DOHH2 (cell line): ENCODE results near the gene SLC34A1.
A peak's percentile ranks its signal among the peaks of the same experiment; 100 is the strongest.

Experiments used
- H3F3A ChIP-seq: fragments of 200-600 bp; sonication (generic), shearing (Covaris generic); 2 replicates; pipeline ENCODE4 v1.6.0; 2016; ENCODE audit warnings: antibody characterized with exemption, mild to moderate bottlenecking; ENCODE audit not compliant: control insufficient read depth, insufficient read depth
- H3K27ac ChIP-seq: fragments of 200-600 bp; sonication (generic); 2 replicates; pipeline ENCODE4 v1.5.1; 2014; ENCODE audit warnings: low read depth, mild to moderate bottlenecking, low read length, moderate library complexity
- H3K27me3 ChIP-seq: fragments of 200-600 bp; sonication (generic); 2 replicates; pipeline ENCODE4 v1.6.1; 2014; ENCODE audit warnings: mild to moderate bottlenecking, low read length, mixed read lengths; ENCODE audit not compliant: control insufficient read depth
- H3K36me3 ChIP-seq: fragments of 200-600 bp; sonication (generic); 2 replicates; pipeline ENCODE4 v1.6.1; 2014; ENCODE audit warnings: mild to moderate bottlenecking, low read length, moderate library complexity, mixed read lengths; ENCODE audit not compliant: control insufficient read depth
- H3K4me1 ChIP-seq: fragments of 200-600 bp; sonication (generic); 2 replicates; pipeline ENCODE4 v1.6.1; 2014; ENCODE audit warnings: mild to moderate bottlenecking, low read length, mixed read lengths; ENCODE audit not compliant: control insufficient read depth
- H3K4me2 ChIP-seq: fragments of 200-600 bp; sonication (generic); 2 replicates; pipeline ENCODE4 v1.6.0; 2014; ENCODE audit warnings: mild to moderate bottlenecking, low read length, moderate library complexity
- H3K4me3 ChIP-seq: fragments of 200-600 bp; sonication (generic); 2 replicates; pipeline ENCODE4 v1.5.1; 2014; ENCODE audit warnings: mild to moderate bottlenecking, low read length, mixed read lengths
- H3K79me2 ChIP-seq: fragments of 200-600 bp; sonication (generic); 2 replicates; pipeline ENCODE4 v1.6.1; 2014; ENCODE audit warnings: mild to moderate bottlenecking, low read length, mixed read lengths; ENCODE audit not compliant: control insufficient read depth
- H3K9me2 ChIP-seq: fragments of 200-600 bp; sonication (generic); replicated peaks from 2 replicates; pipeline ENCODE4 v1.6.1; 2014; ENCODE audit warnings: mild to moderate bottlenecking, low read length, mixed read lengths; ENCODE audit not compliant: control insufficient read depth
- H3K9me3 ChIP-seq: fragments of 200-600 bp; sonication (generic); 2 replicates; pipeline ENCODE4 v1.6.1; 2014; ENCODE audit warnings: antibody characterized with exemption, low read length, mixed read lengths; ENCODE audit not compliant: control insufficient read depth, insufficient read depth
- H4K20me1 ChIP-seq: fragments of 200-600 bp; sonication (generic); 2 replicates; pipeline ENCODE4 v1.6.0; 2014; ENCODE audit warnings: low read depth, mild to moderate bottlenecking, antibody characterized with exemption, low read length, moderate library complexity; ENCODE audit not compliant: control insufficient read depth, insufficient read depth
- CTCF ChIP-seq: fragments of 200-600 bp; sonication (generic); IDR thresholded peaks from one replicate; pipeline ENCODE4 v1.5.1; 2014; ENCODE audit warnings: antibody characterized with exemption, mild to moderate bottlenecking, low read depth, low read length; ENCODE audit not compliant: poor library complexity, severe bottlenecking
- EZH2phosphoT487 ChIP-seq: fragments of 200-600 bp; sonication (generic); IDR thresholded peaks from 2 replicates; pipeline ENCODE4 v1.6.1; 2017; ENCODE audit warnings: borderline replicate concordance, mild to moderate bottlenecking, antibody characterized with exemption, low read length, moderate library complexity, mixed read lengths

Gene SLC34A1

GRCh38 chr5:177388521-177389052 lies 4.4 kb downstream of the SLC34A1 start:
- Histone ChIP-seq H3K36me3 (no peaks in the 10 kb centered on the region), H3K4me3 (peak overlapping the region; percentile 49), H3K79me2 (no peaks in the 10 kb centered on the region), H4K20me1 (no peaks in the 10 kb centered on the region), H3K4me2 (peak overlapping the region; percentile 67), H3F3A (peaks cover 13% of the 10 kb centered on the region), H3K9me3 (no peaks in the 10 kb centered on the region), H3K27ac (peak overlapping the region; percentile 65), H3K27me3 (peaks cover 8% of the 10 kb centered on the region; the same call in 1 of the 2 replicates), H3K9me2 (no peaks in the 10 kb centered on the region), H3K4me1 (peaks cover 60% of the 10 kb centered on the region)
- TF ChIP-seq CTCF: no peak
- TF ChIP-seq EZH2phosphoT487: no peak

GRCh38 chr5:177389241-177390169 lies 5.3 kb downstream of the SLC34A1 start:
- no peaks in the 10 kb centered on the region for H3K27me3 ChIP-seq
- peaks cover 64% of the 10 kb centered on the region for H3K4me1 ChIP-seq
- no peaks in the 10 kb centered on the region for H3K79me2 ChIP-seq
- peak overlapping the region; percentile 65 for H3K27ac ChIP-seq
- TF ChIP-seq EZH2phosphoT487 (no peak), CTCF (no peak)
- no peaks in the 10 kb centered on the region for H3K9me3 ChIP-seq
- H4K20me1 ChIP-seq: no peaks in the 10 kb centered on the region
- H3K9me2 ChIP-seq: no peaks in the 10 kb centered on the region
- peaks cover 13% of the 10 kb centered on the region for H3F3A ChIP-seq
- H3K36me3 ChIP-seq: no peaks in the 10 kb centered on the region
- peak overlapping the region; percentile 67 for H3K4me2 ChIP-seq
- peak overlapping the region; percentile 49 for H3K4me3 ChIP-seq

- H3K4me1 ChIP-seq: peaks cover 64% of the 10 kb centered on the region
- peak overlapping the region; percentile 67 for H3K4me2 ChIP-seq
- no peaks in the 10 kb centered on the region for H3K36me3 ChIP-seq
- peaks cover 13% of the 10 kb centered on the region for H3F3A ChIP-seq
- H3K9me3 ChIP-seq: no peaks in the 10 kb centered on the region
- peak overlapping the region; percentile 65 for H3K27ac ChIP-seq
- no peaks in the 10 kb centered on the region for H3K79me2 ChIP-seq
- H3K27me3 ChIP-seq: no peaks in the 10 kb centered on the region
- TF ChIP-seq EZH2phosphoT487 (no peak), CTCF (peak; percentile 96)
- no peaks in the 10 kb centered on the region for H4K20me1 ChIP-seq
- peak overlapping the region; percentile 49 for H3K4me3 ChIP-seq
- H3K9me2 ChIP-seq: no peaks in the 10 kb centered on the region
Measured at GRCh38 chr5:177390363-177391300, 6.4 kb downstream of the SLC34A1 start.
